Neutrophil (primary cell): Measurements from ENCODE around the gene TNRC6A.
"Not testable (repeated sequence)": the region's sequence is repeated elsewhere in the genome, so short reads cannot be mapped to it uniquely, and the experiment has no call there.

Source experiments
- H3K27ac ChIP-seq: fragments of 200-600 bp; sonication (generic); 2 replicates; pipeline ENCODE4 v1.5.1; 2016; ENCODE audit warnings: mild to moderate bottlenecking, moderate library complexity
- H3K27me3 ChIP-seq: fragments of 200-600 bp; sonication (generic); 2 replicates; pipeline ENCODE4 v1.6.0; 2016; ENCODE audit warnings: mild to moderate bottlenecking
- H3K36me3 ChIP-seq: fragments of 200-600 bp; sonication (generic); 2 replicates; pipeline ENCODE4 v1.5.1; 2017
- H3K4me1 ChIP-seq, 2 experiments: fragments of 200-600 bp in 1 of 2; sonication (generic) in 1 of 2; 1 replicate in 1 of 2; 2 replicates in 1 of 2; pipeline versions ENCODE4 v1.5.1 to v1.6.1; 2013 to 2016; ENCODE audit warnings: low read depth in 1 of 2, low read length in 1 of 2, mild to moderate bottlenecking in 1 of 2, moderate library complexity in 1 of 2; ENCODE audit not compliant: control insufficient read depth in 1 of 2, insufficient read depth in 1 of 2
- H3K4me3 ChIP-seq, 2 experiments: fragments of 200-600 bp in 1 of 2; sonication (generic) in 1 of 2; 1 replicate in 1 of 2; 2 replicates in 1 of 2; pipeline ENCODE4 v1.5.1; 2013 to 2016; ENCODE audit warnings: low read depth in 1 of 2, low read length in 1 of 2, mild to moderate bottlenecking in 1 of 2, moderate library complexity in 1 of 2
- H3K9me3 ChIP-seq: fragments of 200-600 bp; sonication (generic); 2 replicates; pipeline ENCODE4 v1.5.1; 2016
- TF ChIP-seq, protein P1 (sequence below): fragments of 200-600 bp; sonication (generic); IDR thresholded peaks from 2 replicates; pipeline ENCODE4 v1.5.1; 2016; ENCODE audit warnings: antibody characterized with exemption

Gene TNRC6A

DNA sequence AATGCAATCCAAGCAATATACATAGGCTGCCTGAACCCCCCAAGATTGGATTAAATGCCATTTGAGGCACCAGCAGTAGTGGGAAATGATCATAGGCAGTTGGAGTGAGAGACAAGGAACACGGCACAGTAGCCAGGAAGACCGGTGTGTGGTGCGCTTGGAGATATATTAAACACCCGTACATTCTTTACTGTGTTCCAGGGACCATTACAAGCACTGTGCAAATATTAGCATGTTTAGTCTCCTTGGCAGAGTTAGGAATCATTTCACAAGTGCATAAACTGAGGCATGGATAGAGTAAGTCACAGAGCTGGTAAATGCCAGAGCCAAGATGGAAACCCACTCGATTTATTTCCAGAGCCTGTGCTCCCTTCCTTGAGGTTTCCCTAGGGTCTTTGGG lies 31.1 kb upstream of the TNRC6A start:
- TF ChIP-seq, protein P1, sequence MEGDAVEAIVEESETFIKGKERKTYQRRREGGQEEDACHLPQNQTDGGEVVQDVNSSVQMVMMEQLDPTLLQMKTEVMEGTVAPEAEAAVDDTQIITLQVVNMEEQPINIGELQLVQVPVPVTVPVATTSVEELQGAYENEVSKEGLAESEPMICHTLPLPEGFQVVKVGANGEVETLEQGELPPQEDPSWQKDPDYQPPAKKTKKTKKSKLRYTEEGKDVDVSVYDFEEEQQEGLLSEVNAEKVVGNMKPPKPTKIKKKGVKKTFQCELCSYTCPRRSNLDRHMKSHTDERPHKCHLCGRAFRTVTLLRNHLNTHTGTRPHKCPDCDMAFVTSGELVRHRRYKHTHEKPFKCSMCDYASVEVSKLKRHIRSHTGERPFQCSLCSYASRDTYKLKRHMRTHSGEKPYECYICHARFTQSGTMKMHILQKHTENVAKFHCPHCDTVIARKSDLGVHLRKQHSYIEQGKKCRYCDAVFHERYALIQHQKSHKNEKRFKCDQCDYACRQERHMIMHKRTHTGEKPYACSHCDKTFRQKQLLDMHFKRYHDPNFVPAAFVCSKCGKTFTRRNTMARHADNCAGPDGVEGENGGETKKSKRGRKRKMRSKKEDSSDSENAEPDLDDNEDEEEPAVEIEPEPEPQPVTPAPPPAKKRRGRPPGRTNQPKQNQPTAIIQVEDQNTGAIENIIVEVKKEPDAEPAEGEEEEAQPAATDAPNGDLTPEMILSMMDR = no peak
- H3K4me3 ChIP-seq = no peak overlapping the region
- H3K27ac ChIP-seq = no peak overlapping the region
- H3K27me3 ChIP-seq = peaks cover 11% of the 10 kb centered on the region
- H3K36me3 ChIP-seq = no peaks in the 10 kb centered on the region
- H3K4me1 ChIP-seq = no peaks in the 10 kb centered on the region
- no peaks in the 10 kb centered on the region for H3K9me3 ChIP-seq

DNA sequence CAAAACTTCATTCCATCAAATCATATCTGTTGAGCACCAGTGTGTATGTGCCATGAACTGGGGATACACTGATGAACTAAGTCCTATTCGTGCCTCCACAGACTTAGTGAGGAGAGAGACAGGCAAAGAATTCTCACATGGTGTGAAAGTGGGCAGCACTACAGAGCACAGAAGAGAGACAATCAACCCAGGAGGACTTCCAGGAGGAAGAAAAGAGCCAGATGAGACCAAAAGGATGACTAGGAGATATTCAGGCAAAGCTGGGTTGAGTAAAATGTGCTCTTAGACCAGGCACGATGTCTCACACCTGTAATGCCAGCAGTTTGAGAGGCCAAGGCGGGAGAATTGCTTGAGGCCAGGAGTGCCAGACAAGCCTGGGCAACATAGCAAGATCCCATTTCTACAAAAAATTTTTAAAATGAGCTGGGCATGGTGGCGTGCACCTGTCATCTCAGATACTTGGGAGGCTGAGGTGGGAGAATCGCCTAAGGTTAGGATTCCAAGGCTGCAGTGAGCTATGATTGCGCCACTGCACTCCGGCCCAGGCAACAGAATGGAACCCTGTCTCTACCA lies 30.2 kb upstream of the TNRC6A start:
- Histone ChIP-seq H3K27me3 (peaks cover 11% of the 10 kb centered on the region), H3K9me3 (no peaks in the 10 kb centered on the region), H3K4me3 (no peak overlapping the region), H3K27ac (no peak overlapping the region), H3K36me3 (no peaks in the 10 kb centered on the region), H3K4me1 (no peaks in the 10 kb centered on the region)
- TF ChIP-seq, protein P1 = no peak

DNA sequence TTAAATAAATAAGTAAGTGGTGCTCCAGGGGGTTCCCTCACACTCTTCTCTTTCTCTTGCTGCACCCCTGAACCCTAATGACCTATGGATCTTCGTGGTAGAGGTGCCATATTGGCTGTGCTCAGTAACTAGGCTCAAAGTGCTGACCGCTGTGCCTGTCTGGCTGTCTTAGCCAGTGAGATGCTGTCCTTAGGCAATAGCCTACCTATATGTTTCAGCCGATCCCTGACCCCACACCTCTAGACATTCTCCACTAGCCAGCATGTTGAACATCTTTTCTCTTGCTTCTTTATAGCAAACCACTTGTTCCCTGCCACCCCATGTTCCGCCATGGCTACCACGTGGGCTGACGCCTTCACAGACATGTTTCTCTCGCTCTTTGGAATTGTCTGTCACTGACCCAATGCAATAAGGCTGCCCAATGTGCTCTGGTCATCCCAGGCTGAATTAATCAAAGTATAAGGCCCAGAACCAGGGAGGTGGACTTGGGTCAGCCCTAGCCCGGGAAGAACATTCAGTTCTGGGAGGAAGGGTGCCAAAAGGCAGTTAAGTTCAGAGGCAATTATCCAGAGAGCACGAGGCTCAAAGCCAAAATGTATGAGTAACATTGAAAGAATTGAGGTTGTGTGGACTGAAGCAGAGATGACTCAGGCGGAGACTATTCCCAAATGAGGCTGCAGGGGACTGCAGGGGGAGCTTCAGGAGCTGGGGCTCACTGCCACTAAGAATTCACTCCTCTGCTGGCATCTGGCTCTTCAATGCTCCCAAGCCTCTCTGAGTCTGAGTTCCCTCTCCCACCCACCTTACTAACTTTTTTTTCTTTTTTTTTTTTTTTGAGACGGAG lies 28.7 kb upstream of the TNRC6A start:
- Histone ChIP-seq H3K4me1 (no peaks in the 10 kb centered on the region), H3K27ac (no peak overlapping the region), H3K36me3 (no peaks in the 10 kb centered on the region), H3K4me3 (no peak overlapping the region), H3K27me3 (peaks cover 11% of the 10 kb centered on the region), H3K9me3 (no peaks in the 10 kb centered on the region)
- TF ChIP-seq, protein P1 = no peak

DNA sequence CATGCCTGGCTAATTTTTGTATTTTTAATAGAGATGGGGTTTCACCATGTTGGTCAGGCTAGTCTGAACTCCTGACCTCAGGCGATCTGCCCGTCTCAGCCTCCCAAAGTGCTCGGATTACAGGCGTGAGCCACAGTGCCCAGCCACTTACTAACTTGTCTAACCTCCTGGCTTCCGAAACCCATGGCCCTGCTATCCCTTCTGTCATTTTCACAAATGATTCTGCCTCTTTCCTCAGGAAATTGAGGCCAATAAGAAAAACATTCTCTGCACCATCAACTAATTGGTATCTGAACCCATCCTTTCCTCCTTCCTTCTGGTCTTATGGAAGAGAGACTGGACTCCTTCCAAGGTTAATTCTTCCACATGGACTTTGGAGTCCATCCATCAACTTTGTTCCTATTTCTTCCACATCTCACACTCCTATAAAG lies 27.9 kb upstream of the TNRC6A start:
- Histone ChIP-seq H3K36me3 (no peaks in the 10 kb centered on the region), H3K9me3 (no peaks in the 10 kb centered on the region), H3K4me1 (no peaks in the 10 kb centered on the region), H3K4me3 (no peak overlapping the region), H3K27me3 (peaks cover 11% of the 10 kb centered on the region), H3K27ac (no peak overlapping the region)
- TF ChIP-seq, protein P1 = no peak

DNA sequence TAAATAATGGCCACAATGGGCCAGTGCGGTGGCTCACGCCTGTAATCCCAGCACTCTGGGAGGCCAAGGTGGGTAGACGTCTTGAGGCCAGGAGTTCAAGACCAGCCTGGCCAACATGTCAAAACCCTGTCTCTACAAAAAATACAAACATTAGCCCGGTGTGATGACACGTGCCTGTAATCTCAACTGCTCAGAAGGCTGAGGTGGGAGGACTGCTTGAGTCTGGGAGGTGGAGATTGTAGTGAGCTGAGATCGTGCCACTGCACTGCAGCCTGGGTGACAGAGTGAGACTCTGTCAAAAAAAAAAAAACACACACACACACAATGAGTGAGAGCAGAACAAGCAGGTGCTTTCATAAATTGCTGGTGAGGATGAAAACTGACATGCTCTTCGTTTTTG lies 21.7 kb upstream of the TNRC6A start:
- not testable (repeated sequence) for H3K27ac ChIP-seq, H3K4me3 ChIP-seq, H3K27me3 ChIP-seq

DNA sequence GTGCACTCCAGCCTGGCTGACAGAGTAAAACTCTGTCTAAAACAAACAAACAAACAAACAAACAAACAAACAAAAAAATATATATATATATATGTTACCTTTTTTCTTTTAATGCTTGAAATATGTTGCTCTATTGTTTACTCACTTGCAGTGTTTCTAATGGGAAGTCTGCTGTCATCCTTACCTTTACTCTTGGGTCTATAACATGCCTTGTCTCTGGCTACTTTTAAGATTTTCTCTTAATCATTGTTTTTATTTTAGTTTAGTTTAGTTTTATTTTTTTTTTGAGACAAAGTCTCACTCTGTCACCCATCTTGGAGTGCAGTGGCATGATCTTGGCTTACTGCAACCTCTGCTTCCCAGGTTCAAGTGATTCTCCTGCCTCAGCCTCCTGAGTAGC lies 16.1 kb upstream of the TNRC6A start:
- Histone ChIP-seq H3K9me3 (no peaks in the 10 kb centered on the region), H3K27ac (no peak overlapping the region), H3K4me1 (no peaks in the 10 kb centered on the region), H3K4me3 (no peak overlapping the region), H3K36me3 (no peaks in the 10 kb centered on the region), H3K27me3 (peaks cover 3% of the 10 kb centered on the region)
- TF ChIP-seq, protein P1 = no peak

More for the DNA sequence above, 21.7 kb upstream of the TNRC6A start:
- H3K4me1 ChIP-seq, H3K36me3 ChIP-seq, H3K9me3 ChIP-seq: not testable (repeated sequence)
